H54 (cell line): ENCODE data around the gene BROX.
"Not testable (repeated sequence)": the region's sequence is repeated elsewhere in the genome, so short reads cannot be mapped to it uniquely, and the experiment has no call there.

Experiments used
- DNase-seq: peaks from one replicate; pipeline ENCODE4 v3.0.0; 2011; ENCODE audit warnings: low spot score, mixed read lengths; ENCODE audit not compliant: insufficient read length
- FAIRE-seq: peaks from 3 replicates; lab custom pipeline; 2011; peaks lifted over from hg19 to GRCh38; lab: Jason Lieb, UNC
- POLR2A ChIP-seq: IDR thresholded peaks from 2 replicates; pipeline ENCODE4 v1.6.1; 2011; ENCODE audit warnings: low read depth, mild to moderate bottlenecking, low read length

The BROX gene, protein sequence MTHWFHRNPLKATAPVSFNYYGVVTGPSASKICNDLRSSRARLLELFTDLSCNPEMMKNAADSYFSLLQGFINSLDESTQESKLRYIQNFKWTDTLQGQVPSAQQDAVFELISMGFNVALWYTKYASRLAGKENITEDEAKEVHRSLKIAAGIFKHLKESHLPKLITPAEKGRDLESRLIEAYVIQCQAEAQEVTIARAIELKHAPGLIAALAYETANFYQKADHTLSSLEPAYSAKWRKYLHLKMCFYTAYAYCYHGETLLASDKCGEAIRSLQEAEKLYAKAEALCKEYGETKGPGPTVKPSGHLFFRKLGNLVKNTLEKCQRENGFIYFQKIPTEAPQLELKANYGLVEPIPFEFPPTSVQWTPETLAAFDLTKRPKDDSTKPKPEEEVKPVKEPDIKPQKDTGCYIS

DNA sequence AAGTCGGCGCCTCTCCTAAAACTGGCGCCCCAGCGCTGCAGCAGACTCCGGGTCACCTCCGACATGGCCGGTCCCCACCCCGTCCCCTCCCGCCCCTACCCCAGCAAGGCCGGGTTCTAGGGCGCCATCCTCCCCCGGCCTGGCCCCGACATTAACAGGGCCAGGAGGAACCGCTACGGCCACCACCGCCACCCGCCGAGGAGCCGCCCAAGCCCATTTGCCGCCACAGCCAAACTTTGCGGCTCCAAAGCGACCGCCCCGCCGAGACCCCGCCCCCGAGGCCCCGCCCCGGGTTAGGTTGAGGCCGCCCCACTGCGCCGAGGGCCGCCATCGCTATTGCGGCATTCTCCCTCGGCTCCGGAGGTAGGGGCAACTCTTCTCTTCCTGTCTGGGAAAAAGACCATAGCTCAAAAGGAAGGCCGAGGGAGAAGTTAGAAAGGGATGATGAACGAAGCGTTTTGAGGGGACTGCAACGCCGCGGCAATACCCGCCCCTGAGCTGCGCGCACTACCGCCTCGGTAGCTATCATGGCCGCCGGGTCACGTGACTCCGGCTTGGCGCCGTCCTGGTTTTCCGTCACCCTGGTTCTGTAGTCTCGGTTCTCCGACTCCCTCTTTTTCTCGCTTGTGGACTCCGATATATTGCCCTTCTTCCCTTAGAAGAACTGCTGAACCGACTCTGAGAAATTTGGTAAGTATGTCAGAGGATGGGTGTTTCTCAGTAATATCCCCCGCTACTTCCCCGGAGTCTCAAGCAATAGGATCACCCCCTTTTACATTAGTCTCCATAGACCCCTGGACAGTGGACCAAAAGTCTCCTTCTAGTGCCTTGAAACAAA is at the start of gene BROX, which contains the start of gene AIDA:
BROX (plus strand) TSS at position 312 of the 838 bp plus-strand sequence. CDS start 3,136 bp downstream, outside the sequence.
AIDA (minus strand) TSS at position 239 of the 838 bp plus-strand sequence; CDS start at position 65, 174 bp downstream.
- TF ChIP-seq POLR2A: peak; percentile 14
- peak; percentile 72 for DNase-seq
- FAIRE-seq: no peak

DNA sequence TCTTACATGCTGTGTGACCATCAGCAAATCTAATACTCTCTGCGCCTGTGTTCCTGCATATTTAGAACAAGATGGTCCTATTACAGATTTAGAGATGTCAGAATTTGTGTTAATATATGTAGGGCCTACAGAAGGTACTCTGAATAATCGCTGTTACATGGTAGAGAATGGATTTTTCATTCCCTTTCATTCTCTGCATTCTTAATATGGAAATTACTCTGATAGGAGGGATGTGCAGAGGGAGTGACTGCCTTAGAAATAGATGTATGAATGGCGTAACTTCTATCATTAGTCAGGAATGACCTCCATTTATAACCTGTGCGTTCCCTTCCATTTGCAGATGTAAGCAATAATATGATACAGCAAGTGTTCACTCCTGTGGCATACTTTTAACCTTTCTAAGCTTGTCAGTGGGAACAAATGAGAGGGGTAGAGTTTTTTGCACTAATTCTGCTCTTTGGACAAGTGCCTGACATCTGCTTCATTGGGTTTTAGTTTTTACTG is 48.9 kb upstream of the BROX start:
- FAIRE-seq (peak; percentile 23), DNase-seq (no peak)
- TF ChIP-seq POLR2A: no peak

- DNase-seq (no peak), FAIRE-seq (no peak)
- TF ChIP-seq POLR2A: no peak
These were observed 46.4 kb upstream of the BROX start for GRCh38 chr1:222665964-222666363.

DNA sequence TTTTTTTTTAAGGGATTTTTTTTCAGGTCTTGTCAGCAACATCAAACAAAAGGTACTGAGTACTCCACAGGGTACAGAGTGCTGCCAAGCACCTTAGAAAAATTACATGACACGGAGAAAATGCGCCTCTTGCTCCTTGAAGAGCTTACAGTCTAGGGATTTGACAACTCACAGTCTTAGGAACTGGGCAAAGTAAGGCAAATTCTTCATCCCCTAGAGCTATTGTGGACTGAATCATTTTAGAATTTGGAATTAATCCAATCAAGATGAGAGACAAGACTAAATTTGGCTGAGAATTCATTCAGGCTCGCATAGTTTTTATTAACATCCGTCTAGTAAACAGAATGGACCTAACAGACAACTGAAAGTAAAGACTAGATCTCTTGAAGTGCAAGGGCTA is 44.2 kb upstream of the BROX start:
- FAIRE-seq: peak; percentile 62

DNA sequence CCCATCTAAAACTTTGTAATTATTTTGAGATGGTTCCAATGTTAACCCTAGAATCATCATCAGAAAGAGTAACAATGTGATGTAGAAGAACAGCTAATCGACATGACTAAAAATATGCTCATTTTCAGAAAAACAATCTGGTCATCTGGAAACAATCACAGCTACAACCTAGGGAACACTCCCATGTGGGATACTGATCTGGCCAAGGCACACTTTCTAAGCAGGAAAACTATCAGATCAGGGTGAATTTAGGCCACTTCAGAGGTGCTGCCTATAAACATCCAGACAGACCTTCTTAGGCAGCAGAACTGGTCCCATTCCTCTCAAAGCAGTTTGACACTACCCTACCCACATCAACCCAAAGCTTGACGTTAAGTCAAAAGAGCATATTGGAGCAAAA is 43.3 kb upstream of the BROX start:
- FAIRE-seq: peak; percentile 77
- DNase-seq: not testable (repeated sequence)

More for the DNA sequence above, 44.2 kb upstream of the BROX start:
- not testable (repeated sequence) for DNase-seq

DNA sequence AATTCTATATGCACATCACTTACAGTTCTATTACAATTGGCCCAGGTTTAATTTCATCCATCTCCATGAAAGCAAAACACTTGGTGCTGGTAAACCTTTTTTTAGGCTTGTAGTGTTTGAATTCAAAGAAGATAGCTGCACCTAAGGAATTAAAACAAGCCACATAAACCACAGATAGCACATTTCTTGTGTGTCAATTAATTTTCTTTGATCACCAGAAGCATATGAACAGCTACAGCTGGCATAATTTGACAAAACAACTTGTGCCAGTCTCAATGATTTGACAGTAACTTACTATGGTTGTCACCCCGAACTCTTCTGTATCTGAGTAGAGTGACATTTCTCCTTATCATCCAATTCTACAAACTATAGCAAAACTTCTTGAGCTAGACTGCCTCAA is 42.3 kb upstream of the BROX start:
- DNase-seq: no peak
- no peak for FAIRE-seq
- TF ChIP-seq POLR2A: no peak

DNA sequence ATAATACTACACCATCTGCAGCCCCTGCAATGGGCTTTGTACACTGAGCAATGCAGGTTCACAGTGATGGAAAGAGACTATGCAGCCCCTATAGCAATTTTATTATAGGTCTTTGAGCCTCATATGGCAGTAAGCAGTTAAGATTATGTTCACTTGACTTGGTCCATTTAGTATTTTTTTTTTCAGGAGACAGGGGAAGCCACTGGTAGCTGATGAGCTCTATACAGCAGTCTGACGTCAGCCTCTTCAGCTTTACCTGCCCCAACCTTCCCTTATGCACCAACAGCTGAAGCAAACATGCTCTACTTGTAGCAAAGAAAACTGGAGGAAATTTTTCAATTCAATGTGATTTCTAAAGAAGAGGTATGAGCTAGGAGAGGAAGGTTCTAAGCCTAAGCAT is 32.3 kb upstream of the BROX start:
- FAIRE-seq (no peak), DNase-seq (no peak)
- TF ChIP-seq POLR2A: no peak

DNA sequence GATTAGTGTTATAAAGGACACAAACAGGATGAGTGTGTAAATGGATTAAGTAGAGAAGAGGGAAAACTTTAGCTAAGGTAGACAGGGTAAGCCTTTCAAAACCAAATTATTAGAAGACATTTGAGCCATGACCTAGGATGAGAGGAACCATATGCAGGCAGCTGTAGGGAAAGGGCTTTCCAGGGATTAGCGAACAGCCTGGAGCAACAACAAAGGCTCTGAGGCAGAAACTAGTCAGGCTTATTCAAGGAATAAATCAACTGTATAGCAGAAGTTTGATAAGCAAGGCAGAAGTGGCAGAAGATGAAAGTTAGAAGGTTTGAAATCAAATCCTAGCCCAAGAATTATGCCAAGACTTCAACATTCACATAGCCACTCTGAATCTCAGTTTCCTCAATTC is 21.3 kb upstream of the BROX start:
- TF ChIP-seq POLR2A: no peak
- FAIRE-seq: no peak
- no peak for DNase-seq

DNA sequence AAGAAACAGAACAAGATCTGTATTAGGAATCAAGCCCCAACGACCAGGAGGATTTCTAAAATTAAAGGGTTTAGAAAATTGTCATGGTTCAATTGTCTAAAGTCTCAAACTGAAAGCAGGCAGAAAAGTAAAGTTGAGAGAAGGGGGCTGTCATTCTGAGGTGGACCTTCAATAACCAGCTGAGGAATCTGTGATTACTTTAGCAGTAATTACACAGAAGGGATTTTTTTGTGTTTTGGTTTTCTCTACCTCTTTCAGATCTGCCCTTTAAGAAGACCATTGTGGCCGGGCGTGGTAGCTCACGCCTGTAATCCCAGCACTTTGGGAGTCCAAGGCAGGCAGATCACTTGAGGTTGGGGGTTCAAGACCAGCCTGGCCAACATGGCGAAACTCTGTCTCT is 17.4 kb upstream of the BROX start:
- DNase-seq: no peak
- TF ChIP-seq POLR2A: no peak
- no peak for FAIRE-seq

DNA sequence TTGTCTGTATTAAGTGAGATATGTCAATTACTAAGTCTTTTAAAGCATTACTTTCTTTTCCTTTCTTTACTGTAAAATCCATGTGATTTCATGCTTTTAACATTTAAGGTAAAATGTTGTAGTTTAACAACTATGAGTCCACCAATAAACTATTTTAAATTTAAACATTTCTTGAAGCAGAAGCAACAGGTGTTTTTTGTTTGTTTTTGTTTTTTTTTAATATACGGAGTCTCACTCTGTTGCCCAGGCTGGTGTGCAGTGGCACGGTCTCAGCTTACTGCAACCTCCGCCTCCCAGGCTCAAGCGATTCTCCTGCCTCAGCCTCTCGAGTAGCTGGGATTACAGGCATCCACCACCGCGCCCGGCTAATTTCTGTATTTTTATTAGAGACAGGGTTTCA is 15.6 kb upstream of the BROX start:
- DNase-seq (no peak), FAIRE-seq (no peak)
- TF ChIP-seq POLR2A: no peak

DNA sequence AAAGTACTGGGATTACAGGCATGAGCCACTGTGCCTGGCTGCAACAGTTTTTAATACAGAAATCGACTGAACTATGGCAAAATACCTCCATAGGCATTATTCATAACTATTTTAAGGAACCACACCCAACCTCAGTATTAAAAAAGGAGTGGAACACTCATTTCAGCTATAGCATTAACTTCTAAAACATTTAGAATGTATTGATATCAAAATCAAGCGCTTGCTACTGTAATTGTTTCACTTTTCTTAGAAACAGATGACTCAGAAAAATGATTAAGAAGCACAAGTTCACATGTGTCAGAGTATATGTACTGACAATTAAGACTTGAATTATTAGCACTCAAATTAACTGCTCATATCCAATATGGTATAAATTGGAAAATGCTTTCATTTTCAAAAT is 15.2 kb upstream of the BROX start:
- no peak for TF ChIP-seq POLR2A
- DNase-seq (no peak), FAIRE-seq (no peak)

DNA sequence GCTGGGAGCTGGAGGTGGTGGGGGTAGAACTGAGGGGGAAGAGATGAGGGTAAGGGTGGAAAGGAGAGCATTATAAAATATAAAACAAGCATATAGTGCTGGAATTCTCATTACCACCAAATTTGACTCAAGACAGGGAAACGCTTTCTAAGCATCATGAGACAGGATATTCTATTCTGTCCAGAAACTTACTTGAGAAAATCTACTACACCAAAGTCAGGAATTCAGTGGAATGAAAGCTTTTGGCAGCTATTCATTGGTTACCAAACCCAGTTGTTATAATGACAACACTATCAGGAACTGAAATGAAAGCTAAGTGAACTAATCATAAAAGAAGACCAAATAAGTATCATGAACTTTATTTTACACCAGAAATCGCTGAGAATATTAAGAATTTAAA is 14.5 kb upstream of the BROX start:
- FAIRE-seq: no peak
- no peak for DNase-seq
- no peak for TF ChIP-seq POLR2A

DNA sequence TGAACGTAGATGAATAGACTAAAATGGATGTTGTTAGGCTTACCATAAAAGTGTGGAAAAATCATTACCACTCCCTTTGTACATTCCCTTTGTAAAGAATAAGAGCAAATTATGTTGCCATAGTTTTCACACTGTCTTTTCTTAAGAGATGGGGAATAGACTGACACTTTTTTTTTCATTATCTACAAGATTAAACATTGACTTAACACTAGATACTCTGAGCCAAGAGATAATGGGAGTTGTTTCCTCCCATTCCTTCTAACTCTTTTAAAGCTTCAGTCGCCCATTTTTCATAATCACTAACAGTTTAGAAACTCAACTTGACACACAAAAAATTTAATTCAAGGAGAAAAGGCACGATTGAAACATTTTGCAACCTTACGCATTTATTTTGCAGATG is 10.2 kb upstream of the BROX start:
- DNase-seq (no peak), FAIRE-seq (no peak)
- no peak for TF ChIP-seq POLR2A

DNA sequence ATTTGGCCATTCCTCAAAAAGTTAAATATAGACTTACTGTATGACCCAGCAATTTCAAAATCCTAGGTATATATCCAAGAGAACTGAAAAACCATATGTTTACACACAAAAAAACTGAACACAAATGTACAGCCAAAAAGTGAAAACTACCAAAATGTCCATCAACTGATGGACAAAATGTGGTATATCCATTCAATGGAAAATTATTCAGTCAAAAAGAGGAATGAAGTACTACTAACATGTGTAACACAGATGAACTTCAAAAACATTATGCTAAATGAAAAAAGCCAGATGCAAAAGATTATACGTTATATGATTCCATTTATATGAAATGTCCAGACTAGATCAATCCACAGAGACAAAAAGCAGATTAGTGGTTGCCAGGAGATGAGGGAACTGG is 8.1 kb upstream of the BROX start:
- FAIRE-seq: no peak
- no peak for TF ChIP-seq POLR2A
- DNase-seq: no peak

DNA sequence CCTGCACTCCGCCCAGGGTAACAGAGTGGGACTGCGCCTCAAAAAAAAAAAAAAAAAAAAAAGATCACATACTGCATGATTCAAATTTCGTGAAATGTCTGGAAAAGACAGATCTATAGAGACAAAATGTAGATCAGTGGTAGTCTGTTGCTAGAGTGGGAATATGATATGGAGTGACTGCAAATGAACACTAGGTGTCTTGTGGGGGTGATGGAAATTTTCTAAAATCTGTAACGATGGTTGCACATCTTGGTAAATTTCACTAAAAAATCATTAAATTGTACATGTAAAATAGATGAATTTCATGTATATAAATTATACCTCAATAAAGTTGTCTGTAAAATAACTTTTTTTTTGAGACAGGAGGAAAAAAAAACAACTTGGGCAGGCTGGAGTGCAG is 5.5 kb upstream of the BROX start:
- DNase-seq (no peak), FAIRE-seq (no peak)
- TF ChIP-seq POLR2A: no peak
